WTC11 (cell line): ENCODE results near the gene XPO6.

Source experiments
- MYBL2 ChIP-seq: sonication (generic); formaldehyde crosslinking; IDR thresholded peaks from 2 replicates; pipeline ENCODE4 v1.8.1; 2023; ENCODE audit warnings: mild to moderate bottlenecking, moderate library complexity, missing genetic modification reagents
- ZNF232 ChIP-seq: sonication (generic); formaldehyde crosslinking; IDR thresholded peaks from 2 replicates; pipeline ENCODE4 v1.8.0; 2022; ENCODE audit warnings: mild to moderate bottlenecking, missing genetic modification reagents
- TF ChIP-seq, protein P1 (sequence below): fragments of 200-600 bp; IDR thresholded peaks from 2 replicates; pipeline ENCODE4 v1.8.0; 2022; ENCODE audit warnings: antibody characterized with exemption
- TF ChIP-seq, protein P2 (sequence below): fragments of 250-450 bp; sonication (Bioruptor Pico); conservative IDR thresholded peaks from 2 replicates; pipeline ENCODE4 v1.9.0; 2021; ENCODE audit warnings: mild to moderate bottlenecking

DNA sequence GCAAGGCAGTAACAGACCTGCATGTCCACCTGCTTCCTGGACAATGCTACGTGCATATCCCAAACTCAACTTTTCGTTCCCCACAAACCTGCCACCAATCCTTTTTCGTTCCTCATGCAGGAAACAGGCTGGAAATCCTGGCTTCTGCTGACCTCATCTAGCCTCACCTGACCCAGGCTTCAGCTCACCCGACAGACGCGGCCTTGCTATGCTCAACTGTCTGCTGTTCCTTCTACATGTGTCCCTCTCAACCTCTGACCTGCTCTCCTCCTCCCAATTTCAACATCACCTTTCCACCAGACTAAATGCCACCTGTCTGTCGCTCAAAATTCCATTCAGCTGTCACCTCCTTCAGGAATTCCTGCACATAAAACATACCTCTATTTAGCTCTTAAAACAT, 44.5 kb downstream of the XPO6 start:
- TF ChIP-seq, protein P1, sequence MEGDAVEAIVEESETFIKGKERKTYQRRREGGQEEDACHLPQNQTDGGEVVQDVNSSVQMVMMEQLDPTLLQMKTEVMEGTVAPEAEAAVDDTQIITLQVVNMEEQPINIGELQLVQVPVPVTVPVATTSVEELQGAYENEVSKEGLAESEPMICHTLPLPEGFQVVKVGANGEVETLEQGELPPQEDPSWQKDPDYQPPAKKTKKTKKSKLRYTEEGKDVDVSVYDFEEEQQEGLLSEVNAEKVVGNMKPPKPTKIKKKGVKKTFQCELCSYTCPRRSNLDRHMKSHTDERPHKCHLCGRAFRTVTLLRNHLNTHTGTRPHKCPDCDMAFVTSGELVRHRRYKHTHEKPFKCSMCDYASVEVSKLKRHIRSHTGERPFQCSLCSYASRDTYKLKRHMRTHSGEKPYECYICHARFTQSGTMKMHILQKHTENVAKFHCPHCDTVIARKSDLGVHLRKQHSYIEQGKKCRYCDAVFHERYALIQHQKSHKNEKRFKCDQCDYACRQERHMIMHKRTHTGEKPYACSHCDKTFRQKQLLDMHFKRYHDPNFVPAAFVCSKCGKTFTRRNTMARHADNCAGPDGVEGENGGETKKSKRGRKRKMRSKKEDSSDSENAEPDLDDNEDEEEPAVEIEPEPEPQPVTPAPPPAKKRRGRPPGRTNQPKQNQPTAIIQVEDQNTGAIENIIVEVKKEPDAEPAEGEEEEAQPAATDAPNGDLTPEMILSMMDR = no peak
- no peak for TF ChIP-seq ZNF232
- no peak for TF ChIP-seq MYBL2 (CRISPR knock-in tag)
- TF ChIP-seq, protein P2, sequence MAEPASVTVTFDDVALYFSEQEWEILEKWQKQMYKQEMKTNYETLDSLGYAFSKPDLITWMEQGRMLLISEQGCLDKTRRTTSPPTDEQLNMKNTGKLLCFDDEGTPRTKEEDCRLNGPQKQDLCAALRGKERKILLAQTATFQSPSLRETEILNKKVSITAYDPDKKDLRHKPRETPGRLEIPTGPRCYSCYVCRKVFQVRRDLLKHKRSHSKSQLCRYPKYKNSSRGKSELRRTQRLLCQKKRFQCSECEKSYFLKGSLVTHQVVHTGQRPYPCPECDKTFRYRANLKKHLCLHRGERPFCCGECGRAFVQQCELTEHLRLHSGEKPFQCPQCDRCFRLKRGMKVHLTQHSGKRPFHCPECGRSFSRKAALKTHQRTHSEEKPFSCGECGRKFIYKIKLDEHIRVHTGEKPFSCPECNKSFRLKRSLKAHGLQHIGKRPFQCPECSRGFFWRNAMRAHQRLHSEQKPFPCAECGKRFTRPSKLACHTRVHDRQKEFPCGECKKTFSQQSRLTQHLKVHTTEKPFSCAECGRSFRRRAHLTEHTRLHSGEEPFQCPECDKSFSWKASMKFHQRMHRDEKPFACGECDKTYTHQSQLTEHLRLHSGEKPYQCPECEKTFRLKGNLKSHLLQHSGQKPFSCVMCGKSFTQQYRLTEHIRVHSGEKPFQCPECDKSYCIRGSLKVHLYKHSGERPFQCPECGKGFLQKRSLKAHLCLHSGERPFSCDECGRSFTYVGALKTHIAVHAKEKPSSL (CRISPR knock-in tag) = no peak
